HG03039 (cell line): ENCODE measurements around the gene TP53TG5.
"Not testable (repeated sequence)": the region's sequence is repeated elsewhere in the genome, so short reads cannot be mapped to it uniquely, and the experiment has no call there.

Experiments used
- ATAC-seq: cut with Tn5 transposase; IDR thresholded peaks from one replicate; pipeline ENCODE4 v1.9.1; 2021; ENCODE audit warnings: mild to moderate bottlenecking, moderate library complexity; ENCODE audit not compliant: unreplicated experiment

Gene TP53TG5

DNA sequence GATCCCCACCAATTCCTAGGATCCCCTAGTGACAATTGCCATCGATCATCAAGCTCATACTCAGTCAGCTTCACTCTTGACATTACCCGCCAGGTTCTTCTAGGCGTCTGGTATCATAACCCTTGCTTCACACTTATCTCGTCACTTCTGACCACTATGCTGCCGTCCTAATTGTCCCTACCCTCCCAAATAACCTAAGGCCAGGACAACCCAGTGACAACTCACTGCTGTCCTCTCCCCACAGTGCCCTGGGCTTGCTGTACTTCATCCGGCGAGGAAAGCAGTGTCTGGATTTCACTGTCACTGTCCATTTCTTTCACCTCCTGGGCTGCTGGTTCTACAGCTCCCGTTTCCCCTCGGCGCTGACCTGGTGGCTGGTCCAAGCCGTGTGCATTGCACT, 11.5 kb downstream of the TP53TG5 start:
- no peak for ATAC-seq

DNA sequence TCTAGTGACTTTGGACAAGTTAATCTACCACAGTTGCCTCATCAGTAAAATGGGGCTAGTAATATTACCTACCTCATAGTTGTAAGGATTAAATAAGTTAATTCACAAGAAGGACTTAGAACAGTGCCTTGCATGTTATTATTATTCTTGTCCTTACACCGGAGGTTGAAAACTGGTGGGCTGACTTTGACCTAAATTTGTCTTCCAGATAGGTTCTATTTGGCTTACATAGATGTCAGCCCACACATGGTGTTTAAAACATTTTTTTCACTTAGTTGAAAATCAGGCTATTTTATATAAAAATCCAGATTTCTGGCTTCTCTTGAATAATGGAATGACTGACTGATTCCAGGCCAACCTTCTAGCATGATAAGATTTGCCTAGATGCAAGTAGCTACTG, 11.9 kb downstream of the TP53TG5 start:
- no peak for ATAC-seq

DNA sequence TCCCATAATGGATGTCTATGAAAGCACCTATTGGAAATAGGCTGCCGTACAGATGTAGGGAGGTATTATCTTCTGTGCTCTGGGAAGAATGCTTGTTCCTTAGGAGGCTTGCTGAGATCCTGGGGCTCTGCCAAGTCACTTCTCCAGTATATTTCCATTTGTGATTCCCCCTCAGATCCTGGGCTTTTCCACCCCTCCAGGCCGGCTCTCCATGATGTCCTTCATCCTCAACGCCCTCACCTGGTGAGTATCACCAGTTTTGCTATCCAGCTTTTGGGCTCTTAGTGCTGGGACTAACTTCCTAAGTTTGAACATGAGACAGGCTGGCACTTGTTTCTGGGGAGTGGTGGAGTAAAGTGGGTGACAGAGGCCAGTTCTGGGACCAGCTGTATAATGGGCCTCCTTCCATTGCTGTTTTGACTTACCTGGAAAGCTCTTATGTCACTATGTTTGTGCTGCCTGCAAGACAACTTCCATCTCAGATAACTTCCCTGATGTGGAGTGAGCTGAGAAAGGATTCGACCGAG, 12.6 kb downstream of the TP53TG5 start:
- ATAC-seq, result no peak

DNA sequence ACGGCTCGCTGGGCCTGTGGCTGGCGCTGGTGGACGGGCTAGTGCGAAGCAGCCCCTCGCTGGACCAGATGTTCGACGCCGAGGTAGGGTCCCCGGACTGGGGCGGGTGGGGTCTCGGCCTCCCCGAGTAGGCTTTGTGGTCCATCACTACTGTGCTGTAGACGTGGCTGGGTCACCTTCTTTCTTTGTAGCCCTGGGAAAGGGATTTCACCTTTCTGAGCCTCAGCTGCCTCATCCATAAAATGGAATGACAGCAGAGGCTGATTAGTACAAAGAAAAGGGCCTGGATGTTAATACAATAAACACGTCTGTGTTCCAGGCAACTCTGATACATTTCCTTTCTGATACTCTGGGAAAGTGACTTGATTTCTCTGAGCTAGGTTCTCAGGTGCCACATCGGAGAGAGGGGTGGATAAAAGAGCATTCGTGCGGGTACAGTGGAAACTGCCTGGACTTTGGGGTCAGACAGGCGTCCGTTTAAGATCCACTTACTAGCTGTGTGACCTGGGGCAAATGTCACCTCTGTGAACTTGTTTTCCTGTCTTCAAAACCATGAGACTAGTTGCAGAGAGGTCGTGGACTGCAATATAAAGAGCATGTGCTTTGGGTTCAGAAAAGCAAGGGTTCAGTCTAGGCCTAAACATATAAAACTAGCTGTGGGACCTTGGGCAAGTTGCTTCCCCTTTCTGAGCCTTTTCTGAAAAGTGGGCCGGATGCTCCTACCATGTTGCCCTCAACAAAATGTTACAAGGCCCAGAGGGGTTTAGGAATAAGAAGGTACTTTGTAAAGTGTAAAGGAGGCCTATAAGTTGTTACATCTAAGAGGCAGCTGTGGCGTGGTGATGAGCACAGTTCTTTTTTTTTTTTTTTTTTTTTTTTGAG, 14.3 kb downstream of the TP53TG5 start:
- no peak for ATAC-seq

DNA sequence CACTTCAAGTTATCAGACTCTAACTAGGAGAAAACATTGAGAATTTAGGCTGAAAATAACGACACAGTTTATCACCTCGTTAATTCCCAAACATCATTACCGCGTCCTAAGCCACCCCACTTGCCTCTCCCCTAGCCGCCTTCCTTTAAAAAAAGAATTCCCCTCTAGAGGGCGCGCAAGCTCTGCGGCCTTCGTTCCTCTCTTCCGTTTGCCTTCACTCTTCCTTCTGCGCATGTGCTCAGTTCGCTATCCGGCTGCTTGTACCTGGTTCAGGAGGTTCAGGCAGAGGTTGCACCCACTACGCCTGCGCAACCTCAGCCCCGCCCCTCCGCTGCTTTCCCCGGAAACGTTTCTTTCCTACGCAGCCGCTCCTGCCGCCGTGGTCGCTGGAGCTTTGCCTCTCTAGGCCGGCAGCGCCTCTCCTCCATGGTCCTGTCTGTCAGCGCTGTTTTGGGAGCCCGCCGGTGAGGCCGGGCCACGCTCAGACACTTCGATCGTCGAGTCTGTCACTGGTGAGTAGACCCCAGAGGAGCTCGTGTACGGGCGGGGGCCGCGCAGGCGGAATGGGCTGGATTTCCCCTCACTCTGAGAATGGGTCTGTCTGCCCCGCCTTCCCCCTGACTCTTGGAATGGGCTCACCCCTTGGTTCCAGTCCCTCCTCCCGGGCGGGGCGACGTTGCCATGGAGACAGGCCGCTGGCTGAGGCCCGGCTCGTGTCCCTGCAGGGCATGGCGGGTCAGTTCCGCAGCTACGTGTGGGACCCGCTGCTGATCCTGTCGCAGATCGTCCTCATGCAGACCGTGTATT, 15.1 kb downstream of the TP53TG5 start, which contains the start of gene SYS1:
SYS1 (plus strand) TSS at position 353 of the 807 bp plus-strand sequence; CDS start at position 729, 376 bp downstream.
- peak; percentile 83 for ATAC-seq

DNA sequence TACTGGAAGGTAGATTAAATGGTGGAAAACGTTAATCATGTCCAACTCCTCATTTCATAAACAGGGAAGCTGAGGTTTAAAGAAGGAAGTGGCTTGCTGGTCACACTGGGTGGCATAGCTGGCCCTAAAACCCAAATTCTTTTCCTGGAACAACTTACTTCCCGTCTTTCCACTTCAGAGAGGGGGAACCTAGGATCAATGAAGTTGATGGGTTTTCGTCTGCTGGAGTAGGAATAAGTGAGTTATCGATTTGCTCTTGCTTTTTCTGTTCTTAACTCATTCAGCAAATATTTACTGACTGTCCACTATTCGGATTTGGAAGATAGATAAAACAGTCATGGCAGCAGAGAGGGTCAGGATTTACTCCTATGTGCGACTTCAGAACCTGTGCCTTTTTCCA, 16.3 kb downstream of the TP53TG5 start:
- ATAC-seq, result no peak

DNA sequence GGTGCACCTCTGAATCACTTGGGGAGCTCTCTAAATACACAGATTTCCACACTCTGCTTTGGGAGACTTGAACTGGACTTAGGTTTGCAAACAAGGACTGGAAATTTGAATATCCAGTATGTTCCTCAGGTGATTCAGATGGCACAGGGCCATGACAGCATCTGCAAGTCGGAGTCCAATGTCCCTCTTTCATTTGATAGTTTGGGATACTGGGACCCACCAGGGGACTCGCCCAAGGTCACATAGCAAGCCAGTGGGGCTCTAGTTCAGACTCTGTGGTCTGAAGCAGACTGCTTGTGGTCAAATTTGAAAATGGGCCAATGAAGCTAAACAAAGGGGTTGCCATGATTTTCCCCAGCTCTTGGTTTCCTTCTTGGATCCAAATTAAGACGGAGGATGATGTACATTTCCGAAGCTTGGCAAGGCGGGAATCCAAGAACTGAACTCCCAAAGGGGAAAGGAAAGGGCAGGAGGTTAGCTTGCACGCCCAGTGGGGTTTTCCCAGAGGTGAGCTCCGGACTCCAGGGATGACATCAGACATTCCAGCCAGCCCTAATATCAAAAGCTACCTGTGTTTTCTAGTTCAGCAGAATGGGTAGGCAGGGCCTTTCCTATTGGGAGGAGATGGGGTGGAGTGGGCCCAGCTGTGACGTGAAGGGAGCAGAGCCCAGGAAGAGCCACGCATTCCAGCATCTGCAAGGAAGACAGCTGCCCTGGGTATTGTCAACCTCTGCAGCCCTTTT, 18.5 kb downstream of the TP53TG5 start:
- ATAC-seq, result no peak

DNA sequence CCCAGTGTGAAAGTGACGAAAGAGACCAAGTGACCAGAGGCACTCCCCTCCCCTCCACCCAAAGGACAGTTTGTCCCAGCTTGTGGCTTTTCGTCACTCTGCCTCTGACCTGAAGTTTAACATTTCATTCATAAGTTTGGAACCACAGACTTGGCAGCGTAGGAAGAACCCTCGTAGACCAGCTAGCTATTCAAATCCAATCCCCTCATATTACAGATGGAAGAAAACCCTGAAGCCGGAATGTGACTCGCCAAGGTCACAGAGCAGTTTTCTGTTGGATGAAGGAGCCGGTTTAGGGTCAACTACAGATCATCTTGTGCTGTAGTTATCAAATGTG, 19.1 kb downstream of the TP53TG5 start:
- ATAC-seq, result no peak

DNA sequence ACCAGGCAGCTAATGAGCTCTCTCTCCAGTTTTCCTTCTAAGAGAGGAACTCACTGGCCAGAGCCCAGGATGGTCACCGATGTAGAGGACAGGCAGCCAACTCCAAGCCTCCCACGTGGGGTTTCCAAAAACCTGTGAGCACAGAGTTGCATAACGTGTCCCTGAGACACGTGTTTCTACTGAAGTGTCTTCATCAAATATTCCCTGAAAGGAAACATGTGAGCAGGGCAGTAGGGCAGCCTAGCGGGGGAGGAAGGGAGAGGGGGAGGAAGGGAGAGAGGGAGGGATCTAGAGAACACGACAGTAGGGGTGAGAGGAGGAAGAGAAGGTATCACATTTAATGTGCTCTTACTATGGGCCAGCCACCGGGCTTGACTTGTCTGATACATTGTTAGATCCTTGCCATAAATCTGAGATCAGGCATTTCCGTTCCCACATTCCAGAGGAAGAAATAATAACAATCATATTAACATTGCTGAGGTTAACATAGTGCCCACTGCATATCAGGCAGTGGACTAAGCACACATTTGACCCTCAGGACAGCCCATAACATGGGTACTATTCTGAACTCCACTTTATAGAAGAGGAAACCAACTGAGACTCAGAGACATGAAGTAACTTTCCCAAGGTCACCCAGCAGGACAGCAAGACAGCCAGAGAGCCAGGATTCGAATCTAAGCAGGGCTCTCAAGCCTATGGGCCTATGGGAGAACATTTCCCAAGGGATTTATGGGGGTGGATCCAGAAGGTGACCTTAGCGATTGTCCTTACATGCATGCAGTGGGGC, 19.6 kb downstream of the TP53TG5 start:
- no peak for ATAC-seq

DNA sequence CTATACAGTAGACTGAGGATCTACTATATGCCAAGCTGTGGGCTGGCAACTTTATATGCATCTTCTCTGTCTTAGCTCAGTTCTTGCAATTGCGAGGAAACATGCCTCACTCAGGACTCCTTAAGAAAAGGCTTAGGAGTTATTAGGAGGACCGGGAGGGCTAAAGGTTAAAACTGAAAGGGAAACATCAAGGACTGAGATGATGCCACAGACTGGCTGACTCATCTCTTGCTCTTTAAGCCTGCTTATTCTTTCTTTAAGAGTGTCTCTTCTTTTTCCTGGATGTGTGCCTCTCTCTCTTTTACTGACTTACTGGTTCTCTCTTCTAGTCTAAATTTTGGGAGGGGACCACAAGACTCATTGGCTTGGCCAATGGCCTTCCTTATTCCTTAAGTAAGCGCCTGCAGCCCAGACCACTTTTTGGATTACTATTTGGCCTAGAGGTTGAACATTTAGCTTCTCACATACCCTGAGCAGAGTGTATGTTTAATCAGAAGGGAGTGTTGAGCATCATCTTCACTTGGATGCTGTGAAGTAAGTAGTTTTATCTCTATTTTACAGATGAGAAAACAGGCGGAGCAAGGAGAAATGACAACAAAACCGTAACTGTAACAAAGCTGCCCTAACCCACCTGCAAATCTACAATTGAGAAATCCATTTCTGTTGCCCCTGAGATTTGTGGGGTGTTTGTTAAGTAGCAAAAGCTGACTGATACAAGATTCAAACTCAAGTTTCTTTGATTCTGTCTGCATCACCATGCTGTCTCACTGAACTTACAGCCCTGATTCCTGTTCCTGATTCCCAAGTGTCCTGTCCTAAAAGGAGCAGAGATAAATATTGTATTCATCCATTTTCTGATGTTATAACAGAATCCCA, 22.7 kb downstream of the TP53TG5 start:
- no peak for ATAC-seq

DNA sequence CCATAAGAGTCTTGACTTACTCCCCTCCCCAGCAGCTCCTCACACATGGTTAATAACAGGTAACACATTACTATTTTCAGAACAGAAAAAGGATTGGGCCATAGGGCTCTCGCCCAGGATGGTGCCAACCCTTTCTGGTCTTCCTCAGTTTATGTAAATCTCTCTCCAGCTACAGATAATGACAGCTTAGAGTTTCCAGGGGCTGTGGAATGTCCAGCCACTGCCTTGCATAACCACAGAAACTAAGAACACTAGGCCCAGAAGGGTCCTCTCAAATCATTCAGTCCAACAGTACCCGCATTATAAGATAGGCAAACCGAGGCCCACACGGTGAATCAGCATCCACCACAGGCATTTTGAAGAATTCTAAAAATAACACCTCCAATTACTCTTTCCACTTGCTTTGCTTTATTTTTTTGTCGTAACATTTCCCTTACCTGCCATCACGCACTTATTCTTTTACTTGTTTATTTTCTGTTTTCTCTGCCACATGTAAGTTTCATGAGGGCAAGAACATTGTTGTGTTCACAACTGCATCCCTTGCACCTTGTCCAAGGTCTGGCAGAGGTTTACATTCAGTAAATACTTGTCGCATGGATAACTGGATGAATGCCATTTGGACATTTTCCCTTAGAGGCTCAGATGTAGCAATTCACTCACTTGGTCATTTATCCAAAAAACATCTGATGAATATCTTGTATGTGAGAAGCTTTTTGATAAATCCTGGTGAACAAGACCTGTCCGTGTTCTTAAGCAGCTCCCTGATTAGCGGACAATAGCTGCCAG, 23.5 kb downstream of the TP53TG5 start:
- ATAC-seq, result no peak

DNA sequence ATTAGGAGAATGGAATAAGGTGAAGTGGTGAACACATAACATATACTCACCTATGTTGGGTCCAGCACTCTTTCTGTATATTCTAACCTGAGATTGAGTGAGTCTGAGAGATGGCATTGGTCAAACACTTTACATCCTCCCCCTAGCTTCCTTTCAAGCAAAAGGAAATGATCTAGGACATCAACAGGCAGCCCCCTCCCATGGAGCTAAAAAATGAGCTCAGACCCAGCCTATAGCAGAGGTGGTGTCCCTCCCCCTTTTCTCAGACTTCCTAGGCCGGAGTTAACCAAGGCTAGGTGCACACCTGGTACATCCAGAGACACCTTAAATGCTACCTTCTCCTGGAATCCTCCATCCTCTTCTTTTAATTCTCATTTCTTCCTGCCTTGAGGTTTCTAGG, 24.4 kb downstream of the TP53TG5 start:
- ATAC-seq, result no peak

DNA sequence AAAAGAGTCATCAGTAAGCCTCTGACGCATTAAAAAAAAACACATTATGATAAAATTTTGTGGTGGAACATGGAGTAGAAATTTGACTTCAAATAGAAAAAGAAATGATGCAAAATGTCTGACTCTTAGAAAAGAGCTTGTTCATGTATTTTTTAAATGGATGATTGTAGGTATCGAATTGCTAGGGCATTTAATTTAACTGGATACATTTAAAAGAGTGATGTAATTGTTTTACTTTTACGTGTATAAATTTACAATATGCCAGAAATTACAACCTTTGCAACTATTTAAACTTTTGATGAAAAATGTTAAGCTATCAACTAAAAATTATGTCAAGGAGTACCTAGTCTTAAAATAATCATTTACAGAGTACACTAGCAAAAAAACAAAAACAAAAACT, 25.4 kb downstream of the TP53TG5 start:
- ATAC-seq, result no peak

DNA sequence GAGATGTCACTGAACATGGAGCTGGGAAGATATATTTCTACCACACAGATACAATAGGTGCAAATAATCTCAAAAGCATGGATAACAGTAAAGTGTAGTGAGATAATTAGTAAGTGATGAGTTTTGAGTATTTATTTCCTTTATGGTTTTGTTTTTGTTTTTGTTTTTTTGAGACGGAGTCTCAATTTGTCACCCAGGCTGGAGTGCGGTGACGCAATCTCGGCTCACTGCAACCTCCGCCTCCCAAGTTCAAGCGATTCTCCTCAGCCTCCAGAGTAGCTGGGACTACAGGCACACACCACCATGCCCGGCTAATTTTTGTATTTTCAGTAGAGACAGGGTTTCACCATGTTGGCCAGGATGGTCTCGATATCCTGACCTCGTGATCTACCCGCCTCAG, 27.3 kb downstream of the TP53TG5 start:
- ATAC-seq, result not testable (repeated sequence)

DNA sequence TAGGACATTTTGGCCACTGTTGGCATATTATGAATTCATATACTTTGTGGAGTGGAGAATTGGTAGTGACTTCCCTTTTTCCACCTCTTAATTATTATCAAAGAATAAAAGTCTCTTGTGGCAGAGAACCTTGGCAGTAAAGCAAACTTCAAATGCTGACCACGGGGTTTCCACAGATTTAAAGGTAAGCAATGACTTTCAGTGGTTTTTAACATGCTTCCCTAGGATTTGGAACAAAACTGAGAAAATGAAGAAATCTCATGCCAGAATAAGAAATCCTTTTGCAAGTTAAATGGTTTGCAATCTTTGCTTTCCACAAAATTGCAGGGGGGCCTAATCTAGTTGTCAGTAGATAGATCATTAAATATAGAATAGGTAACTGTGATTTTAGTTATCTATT, 27.9 kb downstream of the TP53TG5 start:
- no peak for ATAC-seq

DNA sequence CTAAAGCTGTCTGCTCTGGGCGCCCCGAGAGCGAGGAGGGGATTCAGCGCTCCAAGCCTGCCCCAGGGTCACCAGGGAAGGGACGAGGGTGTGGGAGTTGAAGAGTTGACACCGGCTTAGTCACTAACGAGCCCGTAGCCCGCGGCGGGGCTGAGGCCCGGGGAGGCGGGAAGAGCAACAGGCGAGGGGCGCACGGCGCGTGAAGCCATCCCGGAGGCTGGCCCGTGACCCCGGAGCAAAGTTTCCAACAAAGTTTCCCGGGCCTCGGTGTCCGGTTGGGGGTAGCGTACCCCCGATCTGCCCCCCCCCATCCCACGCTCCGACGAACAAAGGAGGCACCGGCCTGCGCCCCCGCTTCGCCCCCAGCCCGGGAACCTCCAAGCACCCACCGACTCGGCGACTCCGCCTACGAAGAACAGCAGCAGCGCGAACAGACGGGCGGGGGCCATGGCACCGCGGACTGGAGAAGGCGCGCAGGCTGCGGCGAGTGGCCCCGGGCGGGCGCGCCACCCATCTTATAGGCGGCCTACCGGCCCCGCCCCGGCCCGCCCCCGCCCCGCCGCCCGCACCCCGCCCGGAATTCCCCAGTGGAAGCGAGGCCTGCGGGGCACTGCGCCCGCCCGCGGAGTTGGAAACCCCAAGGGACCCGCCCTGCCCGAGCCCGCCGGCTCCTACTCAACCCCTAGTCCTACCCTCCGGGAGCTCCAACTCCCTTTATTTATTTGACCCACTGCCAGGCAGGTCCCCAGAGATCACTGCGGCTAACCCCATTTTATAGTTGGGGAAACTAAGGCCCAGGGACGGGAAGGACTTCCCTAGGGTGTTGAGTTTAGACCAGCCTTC, 30.0 kb downstream of the TP53TG5 start, which contains the start of gene SDC4:
SDC4 (minus strand) TSS at position 489 of the 843 bp plus-strand sequence; CDS start at position 449, 40 bp downstream.
- ATAC-seq, result no peak

DNA sequence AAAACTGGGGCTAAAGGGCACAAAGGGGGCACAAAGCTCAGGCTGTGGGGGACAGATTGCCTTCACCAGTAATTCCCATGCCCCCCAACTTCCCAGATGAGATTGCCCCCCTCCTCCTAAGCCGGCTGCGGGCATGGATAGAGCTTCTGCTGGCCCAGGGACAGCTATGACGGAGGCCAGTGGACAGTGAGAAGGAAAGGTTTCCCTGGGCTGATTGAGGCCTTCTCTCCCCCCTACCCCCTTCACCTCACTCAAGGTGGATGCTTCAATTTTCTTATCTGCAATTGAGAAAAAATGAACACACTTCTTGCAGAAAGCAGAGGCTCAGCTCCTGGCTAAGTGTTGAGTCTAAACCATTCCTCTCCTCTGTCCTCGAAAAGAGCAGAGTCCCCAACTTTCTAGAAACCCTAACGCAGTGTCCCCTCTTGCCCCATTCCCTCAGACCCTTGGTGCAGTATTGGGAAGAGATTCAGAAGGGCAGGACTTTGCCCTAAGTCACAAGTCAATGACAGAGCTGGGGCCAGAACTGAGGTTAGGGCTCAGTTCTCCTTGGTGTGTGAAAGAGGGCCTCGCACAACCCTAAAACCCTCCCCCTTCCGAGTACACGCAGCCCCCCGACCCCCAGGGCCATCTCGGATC, 30.7 kb downstream of the TP53TG5 start:
- no peak for ATAC-seq
